Measurements from ENCODE around the gene CALM1. TPM values are rescaled to one million over a fixed set of nuclear protein-coding genes. Genes with fewer than 3 reads are reported as not detected.

CALM1 gene
- total and polyA plus RNA-seq, 2 experiments from 2014 or later = 405 to 862 TPM

DNA sequence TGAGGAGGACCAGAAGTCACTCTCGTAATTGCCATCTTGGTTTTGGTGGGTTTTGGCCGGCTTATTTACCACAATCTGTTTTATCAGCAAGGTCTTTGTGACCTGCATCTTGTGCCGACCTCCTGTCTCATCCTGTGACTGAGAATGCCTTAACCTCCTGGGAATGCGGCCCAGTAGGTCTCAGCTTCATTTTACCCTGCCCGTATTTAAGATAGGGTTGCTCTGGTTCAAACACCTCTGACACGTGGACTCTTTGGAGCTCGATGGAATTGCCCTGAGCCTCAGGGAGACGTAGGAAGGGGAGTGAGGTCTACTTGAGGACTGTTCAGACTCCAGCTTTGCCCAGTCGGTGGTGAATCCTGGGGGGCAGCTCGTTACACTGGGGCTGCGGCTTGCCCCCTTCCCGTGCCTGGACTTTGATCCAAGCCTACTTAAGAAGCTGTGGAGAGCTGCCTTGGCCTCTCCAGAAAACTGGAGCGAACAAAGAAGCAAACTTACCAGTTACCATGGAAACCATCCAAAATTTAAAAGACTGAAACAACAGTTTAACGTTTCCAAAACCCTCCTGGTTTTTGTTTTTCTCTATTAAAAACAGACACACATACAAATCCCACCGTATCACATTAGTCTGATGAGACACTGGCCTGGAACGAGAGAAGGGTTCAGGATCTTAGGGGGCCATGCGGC is 28.0 kb downstream of the CALM1 start:
- Histone ChIP-seq H3K9me2 (replicated peaks; ENCODE audit: insufficient read depth) (no peaks in the 10 kb centered on the region), H3K4me1 (ENCODE audit: insufficient read depth) (peaks cover 6% of the 10 kb centered on the region), H3K9me3 (ENCODE audit: low read depth) (no peaks in the 10 kb centered on the region), H4K20me1 (ENCODE audit: insufficient read depth, poor library complexity, severe bottlenecking) (no peaks in the 10 kb centered on the region), H3K36me3 (replicated peaks; ENCODE audit: insufficient read depth, low read depth) (no peaks in the 10 kb centered on the region), H3K4me2 (no peak overlapping the region), H3K27me3 (no peaks in the 10 kb centered on the region), H2AFZ (no peak overlapping the region), H3K4me3 (no peak overlapping the region), H3K79me2 (no peaks in the 10 kb centered on the region), H3K27ac (peak overlapping the region; percentile 28)
- TF ChIP-seq EZH2 (IDR thresholded peaks at IDR 0.05; ENCODE audit: borderline replicate concordance) (no peak), EZH2phosphoT487 (IDR thresholded peaks at IDR 0.05; ENCODE audit: low read depth, severe bottlenecking, unreplicated experiment) (no peak)
- TF ChIP-seq, protein P1, sequence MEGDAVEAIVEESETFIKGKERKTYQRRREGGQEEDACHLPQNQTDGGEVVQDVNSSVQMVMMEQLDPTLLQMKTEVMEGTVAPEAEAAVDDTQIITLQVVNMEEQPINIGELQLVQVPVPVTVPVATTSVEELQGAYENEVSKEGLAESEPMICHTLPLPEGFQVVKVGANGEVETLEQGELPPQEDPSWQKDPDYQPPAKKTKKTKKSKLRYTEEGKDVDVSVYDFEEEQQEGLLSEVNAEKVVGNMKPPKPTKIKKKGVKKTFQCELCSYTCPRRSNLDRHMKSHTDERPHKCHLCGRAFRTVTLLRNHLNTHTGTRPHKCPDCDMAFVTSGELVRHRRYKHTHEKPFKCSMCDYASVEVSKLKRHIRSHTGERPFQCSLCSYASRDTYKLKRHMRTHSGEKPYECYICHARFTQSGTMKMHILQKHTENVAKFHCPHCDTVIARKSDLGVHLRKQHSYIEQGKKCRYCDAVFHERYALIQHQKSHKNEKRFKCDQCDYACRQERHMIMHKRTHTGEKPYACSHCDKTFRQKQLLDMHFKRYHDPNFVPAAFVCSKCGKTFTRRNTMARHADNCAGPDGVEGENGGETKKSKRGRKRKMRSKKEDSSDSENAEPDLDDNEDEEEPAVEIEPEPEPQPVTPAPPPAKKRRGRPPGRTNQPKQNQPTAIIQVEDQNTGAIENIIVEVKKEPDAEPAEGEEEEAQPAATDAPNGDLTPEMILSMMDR (IDR thresholded peaks at IDR 0.05; ENCODE audit: poor library complexity) = no peak
- WGBS (ENCODE audit: low lambda C conversion rate, missing lambda C conversion rate) = 74% methylated on average over 17 of the region's 17 CpGs
- no peak for DNase-seq (ENCODE audit: low spot score)

DNA sequence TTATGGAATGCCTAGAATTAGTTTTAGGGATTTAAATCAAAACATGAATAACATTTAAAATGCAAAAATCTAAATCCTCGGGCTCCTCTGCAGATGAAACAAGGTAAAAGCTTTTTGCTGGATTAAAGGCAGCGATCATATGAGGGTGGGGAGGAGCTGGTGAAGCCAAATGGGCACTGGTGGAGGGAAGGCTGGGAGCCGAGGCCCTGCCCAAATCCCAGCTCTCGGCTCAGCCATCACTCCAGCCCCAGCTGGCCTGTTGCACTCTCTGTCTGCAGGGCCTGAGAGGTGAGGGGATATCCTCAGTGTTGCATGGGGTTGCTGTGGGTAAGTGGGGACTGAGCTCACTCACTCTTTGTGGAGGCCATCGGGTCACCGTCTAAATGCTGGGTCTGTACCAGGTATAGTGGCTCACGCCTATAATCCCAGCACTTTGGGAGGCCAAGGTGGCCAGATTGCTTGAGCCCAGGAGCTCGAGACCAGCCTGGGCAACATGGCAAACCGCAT is 28.6 kb downstream of the CALM1 start:
- H4K20me1 ChIP-seq (ENCODE audit: insufficient read depth, poor library complexity, severe bottlenecking) = no peaks in the 10 kb centered on the region

DNA sequence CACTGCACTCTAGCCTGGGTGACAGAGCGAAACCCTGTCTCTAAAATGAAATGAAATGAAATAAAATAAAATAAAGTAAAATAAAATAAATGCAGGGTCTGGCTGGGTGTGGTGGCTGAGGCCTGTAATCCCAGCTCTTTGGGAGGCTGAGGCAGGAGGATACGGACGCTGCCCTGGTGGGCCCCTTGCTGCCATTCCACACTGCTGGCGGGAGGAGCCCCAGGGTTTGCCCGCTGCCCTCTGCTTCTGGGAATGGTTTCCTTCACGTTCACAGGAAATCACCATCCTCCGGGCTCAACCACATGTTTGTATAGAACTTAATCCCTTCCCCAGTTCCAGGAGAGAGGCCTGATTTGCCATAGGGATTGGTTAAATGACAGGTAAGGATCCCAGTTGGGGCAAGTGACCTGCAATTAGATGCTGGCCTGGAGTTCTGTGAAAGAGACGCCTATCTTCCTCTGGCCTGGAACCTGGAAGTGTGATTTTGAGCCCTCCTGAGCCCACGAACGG is 29.3 kb downstream of the CALM1 start:
- Histone ChIP-seq H2AFZ (no peak overlapping the region), H3K9me2 (replicated peaks; ENCODE audit: insufficient read depth) (no peaks in the 10 kb centered on the region), H3K4me2 (no peak overlapping the region), H4K20me1 (ENCODE audit: insufficient read depth, poor library complexity, severe bottlenecking) (no peaks in the 10 kb centered on the region), H3K79me2 (no peaks in the 10 kb centered on the region), H3K36me3 (replicated peaks; ENCODE audit: insufficient read depth, low read depth) (no peaks in the 10 kb centered on the region), H3K27me3 (no peaks in the 10 kb centered on the region), H3K4me1 (ENCODE audit: insufficient read depth) (peaks cover 6% of the 10 kb centered on the region), H3K27ac (no peak overlapping the region), H3K4me3 (no peak overlapping the region), H3K9me3 (ENCODE audit: low read depth) (no peaks in the 10 kb centered on the region)
- TF ChIP-seq EZH2 (IDR thresholded peaks at IDR 0.05; ENCODE audit: borderline replicate concordance) = no peak
- TF ChIP-seq EZH2phosphoT487 (IDR thresholded peaks at IDR 0.05; ENCODE audit: low read depth, severe bottlenecking, unreplicated experiment) = no peak
- TF ChIP-seq, protein P1 (IDR thresholded peaks at IDR 0.05; ENCODE audit: poor library complexity) = no peak
- DNase-seq (ENCODE audit: low spot score) = no peak
- whole genome bisulfite sequencing (ENCODE audit: low lambda C conversion rate, missing lambda C conversion rate) = 75% methylated on average over 10 of the region's 10 CpGs

More for the DNA sequence above, 28.6 kb downstream of the CALM1 start:
- H3K9me3 ChIP-seq (ENCODE audit: low read depth) = no peaks in the 10 kb centered on the region
- WGBS (ENCODE audit: low lambda C conversion rate, missing lambda C conversion rate) = 89% methylated on average over 9 of the region's 9 CpGs
- H3K4me2 ChIP-seq = no peak overlapping the region
- H2AFZ ChIP-seq = no peak overlapping the region
- H3K9me2 ChIP-seq (replicated peaks; ENCODE audit: insufficient read depth) = no peaks in the 10 kb centered on the region
- peaks cover 6% of the 10 kb centered on the region for H3K4me1 ChIP-seq (ENCODE audit: insufficient read depth)
- H3K4me3 ChIP-seq = no peak overlapping the region
- H3K79me2 ChIP-seq = no peaks in the 10 kb centered on the region
- no peak for DNase-seq (ENCODE audit: low spot score)
- no peaks in the 10 kb centered on the region for H3K27me3 ChIP-seq
- peak overlapping the region; percentile 28 for H3K27ac ChIP-seq
- TF ChIP-seq, protein P1 (IDR thresholded peaks at IDR 0.05; ENCODE audit: poor library complexity) = no peak
- TF ChIP-seq EZH2phosphoT487 (IDR thresholded peaks at IDR 0.05; ENCODE audit: low read depth, severe bottlenecking, unreplicated experiment) = no peak
- TF ChIP-seq EZH2 (IDR thresholded peaks at IDR 0.05; ENCODE audit: borderline replicate concordance) = no peak
- H3K36me3 ChIP-seq (replicated peaks; ENCODE audit: insufficient read depth, low read depth) = no peaks in the 10 kb centered on the region

All from hepatocyte (in vitro differentiated cells).